Neural progenitor cell (in vitro differentiated cells): ENCODE results near the gene MYO5A. TPM values are rescaled to one million over a fixed set of nuclear protein-coding genes. Genes with fewer than 3 reads are reported as not detected.
"Not testable (repeated sequence)": the region's sequence is repeated elsewhere in the genome, so short reads cannot be mapped to it uniquely, and the experiment has no call there.

Experiments
- DNase-seq: peaks from one replicate; pipeline ENCODE4 v3.0.0-alpha.2; 2016; ENCODE audit warnings: low spot score
- H2AFZ ChIP-seq: fragments of 200-600 bp; sonication (generic); replicated peaks from 2 replicates; pipeline ENCODE4 v1.6.1; 2016; ENCODE audit warnings: antibody characterized with exemption
- H3F3A ChIP-seq: fragments of 200-600 bp; sonication (generic); 2 replicates; pipeline ENCODE4 v1.6.1; 2016; ENCODE audit warnings: antibody characterized with exemption, low read depth
- H3K27ac ChIP-seq: fragments of 200-600 bp; sonication (generic); 2 replicates; pipeline ENCODE4 v1.5.1; 2016; ENCODE audit warnings: mild to moderate bottlenecking
- H3K27me3 ChIP-seq: fragments of 200-600 bp; sonication (generic); 2 replicates; pipeline ENCODE4 v1.6.1; 2016; ENCODE audit warnings: mild to moderate bottlenecking, moderate library complexity
- H3K36me3 ChIP-seq: fragments of 200-600 bp; sonication (generic); 2 replicates; pipeline ENCODE4 v1.5.1; 2016
- H3K4me1 ChIP-seq: fragments of 200-600 bp; sonication (generic); 2 replicates; pipeline ENCODE4 v1.6.1; 2016; ENCODE audit warnings: mixed run types
- H3K4me2 ChIP-seq: fragments of 200-600 bp; sonication (generic); 2 replicates; pipeline ENCODE4 v1.6.1; 2016
- H3K4me3 ChIP-seq: fragments of 200-600 bp; sonication (generic); 2 replicates; pipeline ENCODE4 v1.5.1; 2016
- H3K79me2 ChIP-seq: fragments of 200-600 bp; sonication (generic); 2 replicates; pipeline ENCODE4 v1.6.1; 2016; ENCODE audit warnings: low read depth
- H3K9ac ChIP-seq: fragments of 200-600 bp; sonication (generic); 2 replicates; pipeline ENCODE4 v1.6.1; 2016
- H3K9me3 ChIP-seq: fragments of 200-600 bp; sonication (generic); 2 replicates; pipeline ENCODE4 v1.5.1; 2016; ENCODE audit warnings: low read depth
- H4K20me1 ChIP-seq: fragments of 200-600 bp; sonication (generic); 2 replicates; pipeline ENCODE4 v1.6.1; 2016; ENCODE audit warnings: low read depth
- H3K27ac Mint-ChIP-seq: 3 replicates; pipeline ENCODE4 v1.8.0; 2021; ENCODE audit warnings: mixed read lengths
- H3K27me3 Mint-ChIP-seq: 2 replicates; pipeline ENCODE4 v1.8.0; 2022; ENCODE audit warnings: low read depth, mild to moderate bottlenecking, inconsistent platforms, moderate library complexity, mixed read lengths; ENCODE audit not compliant: insufficient read depth
- H3K36me3 Mint-ChIP-seq: 3 replicates; pipeline ENCODE4 v1.8.0; 2021; ENCODE audit warnings: mixed read lengths
- H3K4me1 Mint-ChIP-seq: 3 replicates; pipeline ENCODE4 v1.8.0; 2021; ENCODE audit warnings: mixed read lengths
- H3K4me3 Mint-ChIP-seq: 3 replicates; pipeline ENCODE4 v1.8.0; 2021; ENCODE audit warnings: mild to moderate bottlenecking, moderate library complexity, mixed read lengths
- H3K9me3 Mint-ChIP-seq: 3 replicates; pipeline ENCODE4 v1.8.0; 2020; ENCODE audit warnings: mixed read lengths
- CTCF ChIP-seq: fragments of 200-600 bp; sonication (generic); IDR thresholded peaks from 2 replicates; pipeline ENCODE4 v1.5.1; 2017; ENCODE audit warnings: antibody characterized with exemption, mild to moderate bottlenecking
- EZH2 ChIP-seq: fragments of 200-600 bp; sonication (generic); IDR thresholded peaks from 2 replicates; pipeline ENCODE4 v1.6.1; 2017; ENCODE audit warnings: antibody characterized with exemption, mild to moderate bottlenecking, moderate library complexity
- EZH2phosphoT487 ChIP-seq: fragments of 200-600 bp; sonication (generic); IDR thresholded peaks from 2 replicates; pipeline ENCODE4 v1.6.1; 2017; ENCODE audit warnings: antibody characterized with exemption
- total RNA-seq: library from RNA; depleted of rRNA; stranded (reverse); fragments of >200 nt; gene quantifications from 2 replicates; pipeline ENCODE4 v1.2.3, GENCODE V29; 2015; ENCODE audit warnings: low replicate concordance

MYO5A gene
- total RNA-seq = 17.0 and 34.3 TPM in 2 replicates

GRCh38 chr15:52528564-52529340 lies at the start of gene MYO5A:
Gene MYO5A (minus strand): TSS chr15:52528880. CDS start chr15:52528806, 74 bp downstream.
- H3K27me3 Mint-ChIP-seq = peaks cover 22% of the 10 kb centered on the region
- no peaks in the 10 kb centered on the region for H3K36me3 Mint-ChIP-seq
- TF ChIP-seq EZH2phosphoT487 (no peak), EZH2 (no peak), CTCF (no peak)
- H3K4me1 ChIP-seq = peaks cover 11% of the 10 kb centered on the region
- peak within 1 kb of the TSS; percentile 39 for H3K27ac Mint-ChIP-seq
- H3K4me3 ChIP-seq = peak within 1 kb of the TSS; percentile 98
- peak within 1 kb of the TSS; percentile 98 for H3K4me3 Mint-ChIP-seq
- no peaks in the 10 kb centered on the region for H3K36me3 ChIP-seq
- H3F3A ChIP-seq = peaks cover 28% of the 10 kb centered on the region
- no peaks in the 10 kb centered on the region for H3K9me3 ChIP-seq
- H2AFZ ChIP-seq = peak within 1 kb of the TSS; percentile 96
- peaks cover 16% of the 10 kb centered on the region for H3K4me1 Mint-ChIP-seq
- peak within 1 kb of the TSS; percentile 99 for H3K4me2 ChIP-seq
- H3K9me3 Mint-ChIP-seq = no peaks in the 10 kb centered on the region
- H3K27ac ChIP-seq = no peak within 1 kb of the TSS
- peaks cover 18% of the 10 kb centered on the region for H4K20me1 ChIP-seq
- peaks cover 16% of the 10 kb centered on the region for H3K79me2 ChIP-seq
- H3K9ac ChIP-seq = peak within 1 kb of the TSS; percentile 40
- peaks cover 57% of the 10 kb centered on the region for H3K27me3 ChIP-seq
- peak; percentile 92 for DNase-seq

GRCh38 chr15:52576692-52577091 lies 48.0 kb upstream of the MYO5A start:
- TF ChIP-seq CTCF (no peak), EZH2phosphoT487 (no peak), EZH2 (no peak)
- Mint-ChIP-seq H3K27me3 (peaks cover 2% of the 10 kb centered on the region), H3K27ac (no peak overlapping the region), H3K4me1 (peaks cover 13% of the 10 kb centered on the region), H3K4me3 (no peak overlapping the region), H3K36me3 (peaks cover 5% of the 10 kb centered on the region), H3K9me3 (no peaks in the 10 kb centered on the region)
- no peak for DNase-seq
- Histone ChIP-seq H3K36me3 (no peaks in the 10 kb centered on the region), H3K27me3 (no peaks in the 10 kb centered on the region), H3K9ac (no peak overlapping the region), H4K20me1 (no peaks in the 10 kb centered on the region), H3K4me1 (peaks cover 10% of the 10 kb centered on the region), H3K4me3 (no peak overlapping the region), H3K79me2 (no peaks in the 10 kb centered on the region), H2AFZ (no peak overlapping the region), H3K27ac (no peak overlapping the region), H3F3A (no peaks in the 10 kb centered on the region), H3K9me3 (no peaks in the 10 kb centered on the region), H3K4me2 (no peak overlapping the region)

GRCh38 chr15:52575573-52575972 lies 46.9 kb upstream of the MYO5A start:
- not testable (repeated sequence) for H3K79me2 ChIP-seq, H4K20me1 ChIP-seq, H3K9me3 Mint-ChIP-seq, H3K27me3 Mint-ChIP-seq, DNase-seq, H3K27me3 ChIP-seq, H3K9me3 ChIP-seq, H3K36me3 Mint-ChIP-seq, H3K4me3 ChIP-seq, H3K9ac ChIP-seq, H3K36me3 ChIP-seq, H2AFZ ChIP-seq, H3K27ac ChIP-seq, H3K4me3 Mint-ChIP-seq, H3K4me2 ChIP-seq, H3K4me1 ChIP-seq, H3F3A ChIP-seq, H3K27ac Mint-ChIP-seq
- peaks cover 10% of the 10 kb centered on the region for H3K4me1 Mint-ChIP-seq

GRCh38 chr15:52575072-52575471 lies 46.4 kb upstream of the MYO5A start:
- Histone ChIP-seq H2AFZ (no peak overlapping the region), H3K9me3 (no peaks in the 10 kb centered on the region), H3K4me3 (no peak overlapping the region), H3K36me3 (no peaks in the 10 kb centered on the region), H3K9ac (no peak overlapping the region), H3K27me3 (no peaks in the 10 kb centered on the region), H3K4me1 (peaks cover 5% of the 10 kb centered on the region), H4K20me1 (no peaks in the 10 kb centered on the region), H3K27ac (no peak overlapping the region), H3F3A (no peaks in the 10 kb centered on the region), H3K4me2 (no peak overlapping the region), H3K79me2 (no peaks in the 10 kb centered on the region)
- no peak for TF ChIP-seq EZH2
- TF ChIP-seq EZH2phosphoT487 = no peak
- TF ChIP-seq CTCF = no peak
- DNase-seq = no peak
- Mint-ChIP-seq H3K9me3 (no peaks in the 10 kb centered on the region), H3K36me3 (peaks cover 3% of the 10 kb centered on the region), H3K27ac (no peak overlapping the region), H3K27me3 (peaks cover 2% of the 10 kb centered on the region), H3K4me1 (peaks cover 7% of the 10 kb centered on the region), H3K4me3 (no peak overlapping the region)

- not testable (repeated sequence) for H3K4me2 ChIP-seq, H3K4me3 ChIP-seq, H3K9me3 ChIP-seq, H3F3A ChIP-seq, H3K27me3 Mint-ChIP-seq, H3K27ac Mint-ChIP-seq, H3K4me1 ChIP-seq, DNase-seq, H3K79me2 ChIP-seq, H3K9ac ChIP-seq, H3K9me3 Mint-ChIP-seq, H2AFZ ChIP-seq, H4K20me1 ChIP-seq, H3K36me3 Mint-ChIP-seq, H3K27me3 ChIP-seq, H3K4me1 Mint-ChIP-seq, H3K36me3 ChIP-seq, H3K27ac ChIP-seq, H3K4me3 Mint-ChIP-seq
Measured at GRCh38 chr15:52574623-52575022, 45.9 kb upstream of the MYO5A start.
